ENCODE data around the gene NECAB3.

DNA sequence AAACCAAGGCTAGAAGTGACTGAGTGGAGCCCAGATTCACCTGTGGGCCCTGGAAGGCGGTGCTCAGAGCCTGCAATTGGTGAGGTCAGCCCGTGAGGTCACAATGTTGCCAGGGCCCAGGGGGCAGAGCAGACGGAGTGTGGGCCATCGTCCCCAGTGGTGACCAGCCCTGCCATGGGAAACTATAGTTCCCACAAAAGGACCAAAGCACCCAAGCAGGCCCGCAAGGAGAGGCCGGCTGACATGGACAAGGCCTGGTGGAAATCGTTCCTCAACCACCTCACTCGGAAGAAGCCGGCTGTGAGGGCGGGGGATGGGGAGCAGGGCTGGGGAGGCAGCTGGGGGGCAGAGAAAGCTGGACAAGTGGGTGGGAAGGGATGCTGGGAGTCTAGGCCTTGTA, 12.1 kb downstream of the NECAB3 start, which contains the start of gene C20orf144:
- TF ChIP-seq, protein P1, sequence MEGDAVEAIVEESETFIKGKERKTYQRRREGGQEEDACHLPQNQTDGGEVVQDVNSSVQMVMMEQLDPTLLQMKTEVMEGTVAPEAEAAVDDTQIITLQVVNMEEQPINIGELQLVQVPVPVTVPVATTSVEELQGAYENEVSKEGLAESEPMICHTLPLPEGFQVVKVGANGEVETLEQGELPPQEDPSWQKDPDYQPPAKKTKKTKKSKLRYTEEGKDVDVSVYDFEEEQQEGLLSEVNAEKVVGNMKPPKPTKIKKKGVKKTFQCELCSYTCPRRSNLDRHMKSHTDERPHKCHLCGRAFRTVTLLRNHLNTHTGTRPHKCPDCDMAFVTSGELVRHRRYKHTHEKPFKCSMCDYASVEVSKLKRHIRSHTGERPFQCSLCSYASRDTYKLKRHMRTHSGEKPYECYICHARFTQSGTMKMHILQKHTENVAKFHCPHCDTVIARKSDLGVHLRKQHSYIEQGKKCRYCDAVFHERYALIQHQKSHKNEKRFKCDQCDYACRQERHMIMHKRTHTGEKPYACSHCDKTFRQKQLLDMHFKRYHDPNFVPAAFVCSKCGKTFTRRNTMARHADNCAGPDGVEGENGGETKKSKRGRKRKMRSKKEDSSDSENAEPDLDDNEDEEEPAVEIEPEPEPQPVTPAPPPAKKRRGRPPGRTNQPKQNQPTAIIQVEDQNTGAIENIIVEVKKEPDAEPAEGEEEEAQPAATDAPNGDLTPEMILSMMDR (IDR thresholded peaks at IDR 0.05; ENCODE audit: low read length) = no peak
- TF ChIP-seq EZH2 (IDR thresholded peaks at IDR 0.05; ENCODE audit: borderline replicate concordance, low read length) = no peak
